ENCODE data around the gene FBXO36. TPM values are rescaled to one million over a fixed set of nuclear protein-coding genes. Genes with fewer than 3 reads are reported as not detected.

Gene FBXO36
- total RNA-seq, 1 donor from 2014 or later = 0.58 TPM

DNA sequence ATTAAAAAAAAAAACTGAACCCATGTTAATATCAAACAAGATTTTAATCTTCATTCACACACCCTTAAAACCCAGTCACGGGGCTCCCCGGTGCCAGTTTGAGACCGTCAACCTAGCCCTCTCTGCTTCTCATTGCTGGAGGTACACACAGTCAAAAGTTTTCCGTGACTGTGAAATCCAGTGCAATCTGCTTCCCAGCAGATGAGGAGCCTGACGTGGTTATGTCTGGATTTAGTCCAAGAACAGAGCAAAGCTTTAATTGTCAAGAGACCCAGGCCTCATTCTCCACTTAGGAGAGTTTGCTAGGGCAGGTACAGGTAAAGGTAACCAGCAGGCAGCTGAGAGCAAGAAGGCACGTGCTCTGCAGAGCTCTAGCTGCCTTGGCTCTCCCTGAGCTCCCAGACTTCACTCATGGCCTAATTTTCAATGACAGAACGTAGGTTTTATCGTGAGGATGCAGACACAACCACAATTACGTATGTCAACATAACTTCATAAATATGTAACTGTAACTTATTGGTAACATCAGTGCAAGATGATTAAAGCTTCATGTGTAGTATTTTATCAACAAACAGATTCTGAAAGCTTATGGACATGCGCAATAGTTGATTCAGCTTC is 90.1 kb downstream of the FBXO36 start:
- Histone ChIP-seq H3K27me3 (ENCODE audit: low read depth) (no peaks in the 10 kb centered on the region), H3K4me1 (peaks cover 6% of the 10 kb centered on the region), H3K27ac (replicated peaks) (no peak overlapping the region), H3K36me3 (no peaks in the 10 kb centered on the region), H3K9me3 (replicated peaks) (peaks cover 7% of the 10 kb centered on the region), H3K4me3 (no peak overlapping the region)
- intact Hi-C loops (cut with micrococcal nuclease) = loop anchor here (10.0 kb wide), 1 partner anchor 152 kb away; no protein-coding TSS in a partner anchor
- TF ChIP-seq, protein P1, sequence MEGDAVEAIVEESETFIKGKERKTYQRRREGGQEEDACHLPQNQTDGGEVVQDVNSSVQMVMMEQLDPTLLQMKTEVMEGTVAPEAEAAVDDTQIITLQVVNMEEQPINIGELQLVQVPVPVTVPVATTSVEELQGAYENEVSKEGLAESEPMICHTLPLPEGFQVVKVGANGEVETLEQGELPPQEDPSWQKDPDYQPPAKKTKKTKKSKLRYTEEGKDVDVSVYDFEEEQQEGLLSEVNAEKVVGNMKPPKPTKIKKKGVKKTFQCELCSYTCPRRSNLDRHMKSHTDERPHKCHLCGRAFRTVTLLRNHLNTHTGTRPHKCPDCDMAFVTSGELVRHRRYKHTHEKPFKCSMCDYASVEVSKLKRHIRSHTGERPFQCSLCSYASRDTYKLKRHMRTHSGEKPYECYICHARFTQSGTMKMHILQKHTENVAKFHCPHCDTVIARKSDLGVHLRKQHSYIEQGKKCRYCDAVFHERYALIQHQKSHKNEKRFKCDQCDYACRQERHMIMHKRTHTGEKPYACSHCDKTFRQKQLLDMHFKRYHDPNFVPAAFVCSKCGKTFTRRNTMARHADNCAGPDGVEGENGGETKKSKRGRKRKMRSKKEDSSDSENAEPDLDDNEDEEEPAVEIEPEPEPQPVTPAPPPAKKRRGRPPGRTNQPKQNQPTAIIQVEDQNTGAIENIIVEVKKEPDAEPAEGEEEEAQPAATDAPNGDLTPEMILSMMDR (IDR thresholded peaks at IDR 0.05; ENCODE audit: borderline replicate concordance) = no peak
- no peak for DNase-seq

DNA sequence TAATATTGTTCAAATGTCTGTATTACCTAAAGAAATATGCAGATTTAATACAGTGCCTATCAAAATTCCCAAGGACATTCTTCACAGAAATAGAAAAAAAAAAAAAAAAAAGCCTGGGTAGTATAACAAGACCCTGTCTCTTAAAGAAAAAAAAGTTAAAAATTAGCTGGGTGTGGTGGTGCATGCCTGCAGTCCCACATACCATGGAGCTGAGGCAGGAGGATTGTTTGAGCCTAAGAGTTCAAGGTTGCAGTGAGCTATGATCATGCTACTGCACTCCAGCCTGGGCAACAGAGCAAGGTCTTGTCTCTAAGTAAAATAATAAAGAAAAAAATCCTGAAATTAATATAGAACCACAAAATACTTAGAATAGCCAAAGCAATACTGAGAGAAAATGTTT is 94.5 kb downstream of the FBXO36 start:
- Histone ChIP-seq H3K27me3 (ENCODE audit: low read depth) (no peaks in the 10 kb centered on the region), H3K36me3 (no peaks in the 10 kb centered on the region), H3K9me3 (replicated peaks) (peaks cover 7% of the 10 kb centered on the region), H3K4me3 (no peak overlapping the region), H3K27ac (replicated peaks) (no peak overlapping the region), H3K4me1 (no peaks in the 10 kb centered on the region)
- no peak for DNase-seq
- TF ChIP-seq, protein P1 (IDR thresholded peaks at IDR 0.05; ENCODE audit: borderline replicate concordance) = no peak
- intact Hi-C loops (cut with micrococcal nuclease) = loop anchor here (10.0 kb wide), 1 partner anchor 148 kb away; no protein-coding TSS in a partner anchor

DNA sequence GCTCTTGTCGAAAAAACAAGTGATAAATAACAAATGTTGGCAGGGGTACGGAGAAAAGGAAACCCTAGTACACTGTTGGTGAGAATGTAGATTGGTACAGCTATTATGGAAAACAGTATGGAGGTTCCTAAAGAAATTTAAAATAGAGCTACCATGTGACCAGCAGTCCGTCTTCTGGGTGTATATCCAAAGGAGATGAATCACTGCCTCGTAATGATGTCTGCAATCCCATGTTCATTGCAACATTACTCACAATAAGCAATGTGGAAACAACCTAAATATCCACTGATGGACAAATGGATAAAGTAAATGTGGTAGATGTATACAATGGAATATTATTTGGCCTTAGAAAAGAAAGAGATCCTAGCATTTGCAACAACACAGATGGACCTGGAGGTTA is 95.8 kb downstream of the FBXO36 start:
- Histone ChIP-seq H3K4me3 (no peak overlapping the region), H3K27me3 (ENCODE audit: low read depth) (no peaks in the 10 kb centered on the region), H3K36me3 (no peaks in the 10 kb centered on the region), H3K9me3 (replicated peaks) (peaks cover 7% of the 10 kb centered on the region), H3K27ac (replicated peaks) (no peak overlapping the region), H3K4me1 (no peaks in the 10 kb centered on the region)
- no peak for DNase-seq
- TF ChIP-seq, protein P1 (IDR thresholded peaks at IDR 0.05; ENCODE audit: borderline replicate concordance) = no peak
- intact Hi-C loops (cut with micrococcal nuclease) = loop anchor here (10.0 kb wide), 1 partner anchor 147 kb away; no protein-coding TSS in a partner anchor

DNA sequence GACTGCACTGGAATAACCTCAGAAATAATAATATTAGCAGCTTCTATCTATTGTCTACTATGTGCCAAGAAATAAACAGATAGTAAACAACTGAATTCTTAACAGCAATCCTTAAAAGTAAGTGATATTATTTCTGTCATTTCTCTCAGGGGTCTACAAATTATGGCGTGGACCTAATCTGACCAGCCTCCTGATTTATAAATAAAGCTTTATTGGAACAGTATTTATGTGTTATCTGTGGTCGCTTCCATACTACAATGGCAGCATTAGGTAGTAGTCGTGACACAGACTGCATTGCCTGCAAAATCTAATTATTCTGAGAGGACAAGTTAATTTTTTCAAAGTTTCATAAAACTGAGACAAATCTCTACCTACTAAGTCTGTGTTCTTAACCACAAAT is 97.4 kb downstream of the FBXO36 start:
- intact Hi-C loops (cut with micrococcal nuclease) = loop anchor here (10.0 kb wide), 1 partner anchor 145 kb away; no protein-coding TSS in a partner anchor

DNA sequence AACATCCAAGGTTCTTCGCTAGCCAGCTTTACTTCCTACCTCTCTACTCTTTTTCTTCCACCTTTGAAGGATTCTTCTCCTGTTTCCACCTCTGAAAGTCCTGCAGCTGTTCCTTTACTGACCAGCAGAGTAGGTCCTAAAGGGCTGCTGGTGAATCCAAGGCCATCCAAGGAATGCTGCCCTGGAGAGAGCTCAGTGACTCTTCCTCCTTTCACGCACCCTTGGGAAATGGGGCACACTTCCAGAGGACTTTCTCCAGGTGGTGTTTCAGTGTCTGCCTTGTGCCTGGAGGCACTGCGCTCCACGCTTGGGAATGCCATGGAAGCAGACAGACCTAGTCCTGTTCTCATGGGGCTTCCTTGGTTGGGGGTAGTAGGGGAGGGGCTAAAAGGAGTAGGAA is 101.0 kb downstream of the FBXO36 start:
- H3K27me3 ChIP-seq (ENCODE audit: low read depth) = no peaks in the 10 kb centered on the region
- no peaks in the 10 kb centered on the region for H3K36me3 ChIP-seq
- H3K9me3 ChIP-seq (replicated peaks) = no peaks in the 10 kb centered on the region
- intact Hi-C loops (cut with micrococcal nuclease) = no loop called here
- TF ChIP-seq, protein P1 (IDR thresholded peaks at IDR 0.05; ENCODE audit: borderline replicate concordance) = no peak
- H3K27ac ChIP-seq (replicated peaks) = no peak overlapping the region
- no peak for DNase-seq
- no peak overlapping the region for H3K4me3 ChIP-seq
- no peaks in the 10 kb centered on the region for H3K4me1 ChIP-seq

More for the DNA sequence above, 97.4 kb downstream of the FBXO36 start:
- TF ChIP-seq, protein P1 (IDR thresholded peaks at IDR 0.05; ENCODE audit: borderline replicate concordance) = no peak
- Histone ChIP-seq H3K36me3 (no peaks in the 10 kb centered on the region), H3K27me3 (ENCODE audit: low read depth) (no peaks in the 10 kb centered on the region), H3K4me1 (no peaks in the 10 kb centered on the region), H3K27ac (replicated peaks) (no peak overlapping the region), H3K4me3 (no peak overlapping the region), H3K9me3 (replicated peaks) (peaks cover 7% of the 10 kb centered on the region)
- no peak for DNase-seq

All from left ventricle myocardium inferior (tissue), 1 donor.